Measurements from ENCODE around the gene OR13C5.

GRCh38 chr9:104577263-104577662 is 21.9 kb downstream of the OR13C5 start:
- TF ChIP-seq POLR2A (IDR thresholded peaks at IDR 0.05; ENCODE audit: low read length), result no peak
- TF ChIP-seq NFE2L2 (conservative IDR thresholded peaks at IDR 0.05; ENCODE audit: low read length), result no peak
- no peak for TF ChIP-seq JUNB (IDR thresholded peaks at IDR 0.05)
- TF ChIP-seq, protein P1, sequence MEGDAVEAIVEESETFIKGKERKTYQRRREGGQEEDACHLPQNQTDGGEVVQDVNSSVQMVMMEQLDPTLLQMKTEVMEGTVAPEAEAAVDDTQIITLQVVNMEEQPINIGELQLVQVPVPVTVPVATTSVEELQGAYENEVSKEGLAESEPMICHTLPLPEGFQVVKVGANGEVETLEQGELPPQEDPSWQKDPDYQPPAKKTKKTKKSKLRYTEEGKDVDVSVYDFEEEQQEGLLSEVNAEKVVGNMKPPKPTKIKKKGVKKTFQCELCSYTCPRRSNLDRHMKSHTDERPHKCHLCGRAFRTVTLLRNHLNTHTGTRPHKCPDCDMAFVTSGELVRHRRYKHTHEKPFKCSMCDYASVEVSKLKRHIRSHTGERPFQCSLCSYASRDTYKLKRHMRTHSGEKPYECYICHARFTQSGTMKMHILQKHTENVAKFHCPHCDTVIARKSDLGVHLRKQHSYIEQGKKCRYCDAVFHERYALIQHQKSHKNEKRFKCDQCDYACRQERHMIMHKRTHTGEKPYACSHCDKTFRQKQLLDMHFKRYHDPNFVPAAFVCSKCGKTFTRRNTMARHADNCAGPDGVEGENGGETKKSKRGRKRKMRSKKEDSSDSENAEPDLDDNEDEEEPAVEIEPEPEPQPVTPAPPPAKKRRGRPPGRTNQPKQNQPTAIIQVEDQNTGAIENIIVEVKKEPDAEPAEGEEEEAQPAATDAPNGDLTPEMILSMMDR (IDR thresholded peaks at IDR 0.05), result no peak
- no peak for TF ChIP-seq MAFK (IDR thresholded peaks at IDR 0.05; ENCODE audit: partially characterized antibody)
- TF ChIP-seq ESRRA (IDR thresholded peaks at IDR 0.05; ENCODE audit: borderline replicate concordance, low read length), result no peak

All from A549 (cell line).